HepG2 (cell line): ENCODE results near the gene OR1F1. TPM values are rescaled to one million over a fixed set of nuclear protein-coding genes. Genes with fewer than 3 reads are reported as not detected.

Experiments
- CEBPG ChIP-seq: IDR thresholded peaks from 2 replicates; pipeline ENCODE4 v1.6.1; 2016
- FOXP4 ChIP-seq: sonication (generic); formaldehyde crosslinking; IDR thresholded peaks from 2 replicates; pipeline ENCODE4 v1.4.0; 2020; ENCODE audit warnings: missing genetic modification reagents
- HOXA3 ChIP-seq: sonication (generic); formaldehyde crosslinking; IDR thresholded peaks from 2 replicates; pipeline ENCODE4 v1.5.0; 2020; ENCODE audit warnings: missing genetic modification reagents
- IKZF4 ChIP-seq: sonication (generic); formaldehyde crosslinking; IDR thresholded peaks from 2 replicates; pipeline ENCODE4 v1.5.1; 2020; ENCODE audit warnings: borderline replicate concordance, mild to moderate bottlenecking, low read depth, missing genetic modification reagents; ENCODE audit errors: not compliant biosample characterization
- IRX3 ChIP-seq: sonication (generic); formaldehyde crosslinking; IDR thresholded peaks from 2 replicates; pipeline ENCODE4 v1.8.1; 2023; ENCODE audit warnings: mild to moderate bottlenecking, low read depth, missing genetic modification reagents, borderline replicate concordance
- MAFK ChIP-seq, 2 experiments: IDR thresholded peaks in 1 of 2; conservative IDR thresholded peaks in 1 of 2; 2 replicates each; pipeline ENCODE4 v1.6.1; 2011; ENCODE audit warnings: improper control_type of control experiment in 2 of 2, low read length in 2 of 2
- MIER2 ChIP-seq: IDR thresholded peaks from 2 replicates; pipeline ENCODE4 v1.6.1; 2016; ENCODE audit warnings: missing biosample characterization, missing genetic modification reagents
- RBAK ChIP-seq: sonication (generic); formaldehyde crosslinking; IDR thresholded peaks from 2 replicates; pipeline ENCODE4 v1.5.1; 2020; ENCODE audit warnings: mild to moderate bottlenecking, missing genetic modification reagents
- RFX5 ChIP-seq: IDR thresholded peaks from 2 replicates; pipeline ENCODE4 v1.6.1; 2011; ENCODE audit warnings: low read depth, low read length, improper control_type of control experiment
- RFXANK ChIP-seq: IDR thresholded peaks from 2 replicates; pipeline ENCODE4 v1.6.1; 2016
- SIX4 ChIP-seq: sonication (generic); formaldehyde crosslinking; IDR thresholded peaks from 2 replicates; pipeline ENCODE4 v1.4.0; 2020; ENCODE audit warnings: missing genetic modification reagents
- SNAI1 ChIP-seq: sonication (generic); formaldehyde crosslinking; IDR thresholded peaks from 2 replicates; pipeline ENCODE4 v1.5.0; 2020; ENCODE audit warnings: mild to moderate bottlenecking, missing genetic modification reagents, borderline replicate concordance
- SYNCRIP ChIP-seq: fragments of 200-400 bp; formaldehyde crosslinking; IDR thresholded peaks from 2 replicates; pipeline ENCODE4 v1.6.1; 2018; ENCODE audit warnings: mild to moderate bottlenecking, low read depth, low read length; ENCODE audit not compliant: insufficient read depth
- ZBTB25 ChIP-seq: IDR thresholded peaks from 2 replicates; pipeline ENCODE4 v1.6.1; 2018; ENCODE audit warnings: missing genetic modification reagents
- ZBTB33 ChIP-seq: sonication (generic); formaldehyde crosslinking; IDR thresholded peaks from 2 replicates; pipeline ENCODE4 v1.4.0; 2020; ENCODE audit warnings: missing genetic modification reagents
- ZNF264 ChIP-seq: sonication (generic); formaldehyde crosslinking; IDR thresholded peaks from 2 replicates; pipeline ENCODE4 v1.4.0; 2020; ENCODE audit warnings: missing genetic modification reagents
- ZNF460 ChIP-seq: sonication (generic); formaldehyde crosslinking; IDR thresholded peaks from 2 replicates; pipeline ENCODE4 v1.5.1; 2020; ENCODE audit warnings: missing genetic modification reagents, mild to moderate bottlenecking, borderline replicate concordance
- ZNF605 ChIP-seq: sonication (generic); formaldehyde crosslinking; IDR thresholded peaks from 2 replicates; pipeline ENCODE4 v1.8.0; 2022; ENCODE audit warnings: mild to moderate bottlenecking, missing genetic modification reagents
- polyA plus RNA-seq, 8 experiments: library from polyadenylated mRNA; depleted of rRNA in 3 of 8; stranded (reverse) in 7 of 8; unstranded in 1 of 8; fragments of >200 nt; fragmentation: Illumina TruSeq in 4 of 8; extraction: Trizol in 4 of 8; gene quantifications; 2 replicates each; pipeline versions ENCODE4 v1.2.1 to v1.2.3, GENCODE V29; 2011 to 2016; ENCODE audit warnings: low read depth in 4 of 8, missing spikeins in 1 of 8, mixed read lengths in 1 of 8; ENCODE audit not compliant: insufficient read depth in 1 of 8
- total RNA-seq, 5 experiments: library from RNA; depleted of rRNA; stranded (reverse); fragments of >200 nt; fragmentation: Illumina TruSeq; extraction: Trizol; gene quantifications; 2 replicates each; pipeline ENCODE4 v1.2.3, GENCODE V29; 2016; ENCODE audit warnings: low read depth in 1 of 5
- TF ChIP-seq, protein P1 (sequence below): sonication (generic); formaldehyde crosslinking; IDR thresholded peaks from 2 replicates; pipeline ENCODE4 v1.4.0; 2020; ENCODE audit warnings: low read depth, mild to moderate bottlenecking, missing genetic modification reagents
- TF ChIP-seq, protein P2 (sequence below): sonication (generic); formaldehyde crosslinking; IDR thresholded peaks from 2 replicates; pipeline ENCODE4 v1.4.0; 2020; ENCODE audit warnings: missing genetic modification reagents, low read depth, mild to moderate bottlenecking, borderline replicate concordance
- TF ChIP-seq, protein P3 (sequence below): sonication (generic); formaldehyde crosslinking; IDR thresholded peaks from 2 replicates; pipeline ENCODE4 v1.4.0; 2020; ENCODE audit warnings: missing genetic modification reagents

OR1F1 gene
- total and polyA plus RNA-seq, 2 of the 13 experiments (the other 11 are each of a cell fraction or from before 2014, with no cell fraction given) = 0.90 TPM; not detected in 1

- TF ChIP-seq ZNF605 = no peak
- TF ChIP-seq SIX4 (CRISPR knock-in tag) = no peak
- no peak for TF ChIP-seq RFX5
- 0 out of 2 replicates have a peak, but pooled peaks have one; percentile 7 for TF ChIP-seq CEBPG
- TF ChIP-seq, protein P1, sequence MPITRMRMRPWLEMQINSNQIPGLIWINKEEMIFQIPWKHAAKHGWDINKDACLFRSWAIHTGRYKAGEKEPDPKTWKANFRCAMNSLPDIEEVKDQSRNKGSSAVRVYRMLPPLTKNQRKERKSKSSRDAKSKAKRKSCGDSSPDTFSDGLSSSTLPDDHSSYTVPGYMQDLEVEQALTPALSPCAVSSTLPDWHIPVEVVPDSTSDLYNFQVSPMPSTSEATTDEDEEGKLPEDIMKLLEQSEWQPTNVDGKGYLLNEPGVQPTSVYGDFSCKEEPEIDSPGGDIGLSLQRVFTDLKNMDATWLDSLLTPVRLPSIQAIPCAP = no peak
- TF ChIP-seq ZBTB25 = no peak
- no peak for TF ChIP-seq SNAI1 (CRISPR knock-in tag)
- no peak for TF ChIP-seq MIER2 (CRISPR knock-in tag)
- TF ChIP-seq HOXA3 (CRISPR knock-in tag) = peak; percentile 65
- 0 out of 2 replicates have a peak, but pooled peaks have one; percentile 26 for TF ChIP-seq FOXP4
- no peak for TF ChIP-seq RFXANK (CRISPR knock-in tag)
- TF ChIP-seq RBAK (CRISPR knock-in tag) = no peak
- TF ChIP-seq ZNF264 = no peak
- no peak for TF ChIP-seq MAFK (conservative IDR thresholded peaks at IDR 0.05 in 1 of 2, IDR thresholded peaks at IDR 0.05 in 1 of 2; ENCODE audit: low read length in 2 of 2)
- TF ChIP-seq IKZF4 (CRISPR knock-in tag) = no peak
- no peak for TF ChIP-seq SYNCRIP
- TF ChIP-seq ZBTB33 (CRISPR knock-in tag) = no peak
- TF ChIP-seq, protein P2, sequence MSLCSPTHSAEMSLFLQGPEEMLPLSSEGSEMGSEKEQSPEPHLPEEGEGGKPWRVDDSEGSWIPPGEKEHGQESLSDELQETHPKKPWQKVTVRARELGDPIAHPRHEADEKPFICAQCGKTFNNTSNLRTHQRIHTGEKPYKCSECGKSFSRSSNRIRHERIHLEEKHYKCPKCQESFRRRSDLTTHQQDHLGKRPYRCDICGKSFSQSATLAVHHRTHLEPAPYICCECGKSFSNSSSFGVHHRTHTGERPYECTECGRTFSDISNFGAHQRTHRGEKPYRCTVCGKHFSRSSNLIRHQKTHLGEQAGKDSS (CRISPR knock-in tag) = no peak
- no peak for TF ChIP-seq ZNF460 (CRISPR knock-in tag)
- TF ChIP-seq, protein P3, sequence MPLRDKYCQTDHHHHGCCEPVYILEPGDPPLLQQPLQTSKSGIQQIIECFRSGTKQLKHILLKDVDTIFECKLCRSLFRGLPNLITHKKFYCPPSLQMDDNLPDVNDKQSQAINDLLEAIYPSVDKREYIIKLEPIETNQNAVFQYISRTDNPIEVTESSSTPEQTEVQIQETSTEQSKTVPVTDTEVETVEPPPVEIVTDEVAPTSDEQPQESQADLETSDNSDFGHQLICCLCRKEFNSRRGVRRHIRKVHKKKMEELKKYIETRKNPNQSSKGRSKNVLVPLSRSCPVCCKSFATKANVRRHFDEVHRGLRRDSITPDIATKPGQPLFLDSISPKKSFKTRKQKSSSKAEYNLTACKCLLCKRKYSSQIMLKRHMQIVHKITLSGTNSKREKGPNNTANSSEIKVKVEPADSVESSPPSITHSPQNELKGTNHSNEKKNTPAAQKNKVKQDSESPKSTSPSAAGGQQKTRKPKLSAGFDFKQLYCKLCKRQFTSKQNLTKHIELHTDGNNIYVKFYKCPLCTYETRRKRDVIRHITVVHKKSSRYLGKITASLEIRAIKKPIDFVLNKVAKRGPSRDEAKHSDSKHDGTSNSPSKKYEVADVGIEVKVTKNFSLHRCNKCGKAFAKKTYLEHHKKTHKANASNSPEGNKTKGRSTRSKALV (CRISPR knock-in tag) = 0 out of 2 replicates have a peak, but pooled peaks have one; percentile 34
- no peak for TF ChIP-seq IRX3 (CRISPR knock-in tag)
These were observed 38.2 kb upstream of the OR1F1 start (continued) for GRCh38 chr16:3149630-3150345.
